ENCODE measurements around the gene PIM3.

Gene PIM3

GRCh38 chr22:50000587-50001387 lies 40.2 kb downstream of the PIM3 start:
- no peak for DNase-seq (ENCODE audit: low spot score)

DNA sequence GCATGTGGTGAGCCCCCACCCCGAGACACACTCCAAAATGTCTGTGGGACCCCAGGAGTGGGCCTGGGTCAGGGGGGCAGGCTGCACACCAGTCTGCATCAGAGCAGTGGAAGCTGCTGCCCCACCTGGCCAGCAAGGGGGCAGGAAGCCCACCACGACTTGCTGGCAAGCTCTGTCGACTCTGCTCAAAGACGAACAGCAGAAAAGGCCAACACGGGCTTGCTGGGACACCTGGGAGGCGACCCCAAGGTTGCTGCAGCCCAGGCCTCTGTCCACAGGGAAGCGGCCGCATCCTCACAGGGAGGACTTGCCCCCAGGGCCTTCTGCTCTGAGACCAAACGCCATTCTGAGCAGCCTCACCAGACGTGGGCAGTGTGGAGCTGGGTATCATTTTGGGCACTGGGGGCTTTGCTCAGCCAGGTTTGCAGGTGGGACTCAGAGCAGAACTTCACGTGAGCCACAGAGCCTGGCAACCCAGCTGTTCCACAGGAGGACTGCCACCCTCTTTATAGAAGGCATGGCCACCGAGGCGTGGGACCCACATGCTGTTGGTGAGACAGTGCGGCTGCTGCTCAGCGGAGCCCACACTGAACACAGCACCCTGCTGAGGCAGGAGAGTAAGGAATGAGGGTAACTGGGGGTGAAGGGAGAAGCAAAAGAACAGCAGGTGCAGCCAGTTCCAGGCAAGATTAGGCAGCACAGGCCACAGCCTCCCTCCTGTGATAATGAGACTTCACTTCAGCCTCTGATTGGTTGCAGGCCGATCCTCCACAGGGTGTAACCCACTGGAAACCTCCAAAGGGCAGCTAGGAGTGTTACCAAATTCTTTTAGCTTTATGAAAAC lies 41.0 kb downstream of the PIM3 start:
- DNase-seq (ENCODE audit: low spot score) = no peak

GRCh38 chr22:50002791-50003190 lies 42.2 kb downstream of the PIM3 start:
- no peak for DNase-seq (ENCODE audit: low spot score)

DNA sequence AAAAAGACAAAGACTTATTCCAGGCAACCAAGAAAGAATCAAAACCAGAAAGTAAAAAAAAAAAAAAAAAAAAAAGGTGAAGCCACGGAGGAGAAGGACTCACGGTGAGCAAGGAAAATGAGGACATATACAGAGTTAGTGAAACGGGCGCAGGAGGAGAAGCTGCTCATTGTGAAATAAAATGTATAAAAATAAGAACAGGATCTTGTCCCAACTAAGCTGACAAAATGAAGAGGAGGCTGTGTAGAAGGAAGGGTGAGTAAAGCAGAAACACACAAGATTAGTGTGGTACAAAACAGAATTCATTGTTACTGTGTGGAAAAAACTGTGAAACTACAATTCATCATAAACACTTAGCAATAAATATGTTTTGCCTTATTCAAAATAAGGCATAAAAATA lies 44.3 kb downstream of the PIM3 start:
- no peak for DNase-seq (ENCODE audit: low spot score)

DNA sequence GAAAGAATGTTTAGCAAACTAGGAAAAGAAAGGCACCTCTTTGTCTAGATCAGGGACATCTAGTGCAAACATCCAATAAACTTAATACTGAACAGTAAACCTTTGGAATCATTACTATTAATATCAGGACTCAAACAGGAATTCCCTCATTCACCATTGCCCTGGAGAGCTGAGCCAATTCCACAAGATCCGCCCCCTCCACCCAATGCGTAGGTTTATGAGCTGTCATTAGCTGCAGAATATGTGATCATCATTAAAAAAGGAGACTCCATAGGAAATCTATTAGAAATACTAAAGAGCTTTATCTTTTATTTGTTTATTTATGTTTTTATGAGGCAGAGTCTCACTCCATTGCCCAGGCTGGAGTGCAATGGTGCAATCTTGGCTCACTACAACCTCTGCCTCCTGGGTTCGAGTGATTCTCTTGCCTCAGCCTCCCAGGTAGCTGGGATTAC lies 46.5 kb downstream of the PIM3 start:
- DNase-seq (ENCODE audit: low spot score) = no peak

DNA sequence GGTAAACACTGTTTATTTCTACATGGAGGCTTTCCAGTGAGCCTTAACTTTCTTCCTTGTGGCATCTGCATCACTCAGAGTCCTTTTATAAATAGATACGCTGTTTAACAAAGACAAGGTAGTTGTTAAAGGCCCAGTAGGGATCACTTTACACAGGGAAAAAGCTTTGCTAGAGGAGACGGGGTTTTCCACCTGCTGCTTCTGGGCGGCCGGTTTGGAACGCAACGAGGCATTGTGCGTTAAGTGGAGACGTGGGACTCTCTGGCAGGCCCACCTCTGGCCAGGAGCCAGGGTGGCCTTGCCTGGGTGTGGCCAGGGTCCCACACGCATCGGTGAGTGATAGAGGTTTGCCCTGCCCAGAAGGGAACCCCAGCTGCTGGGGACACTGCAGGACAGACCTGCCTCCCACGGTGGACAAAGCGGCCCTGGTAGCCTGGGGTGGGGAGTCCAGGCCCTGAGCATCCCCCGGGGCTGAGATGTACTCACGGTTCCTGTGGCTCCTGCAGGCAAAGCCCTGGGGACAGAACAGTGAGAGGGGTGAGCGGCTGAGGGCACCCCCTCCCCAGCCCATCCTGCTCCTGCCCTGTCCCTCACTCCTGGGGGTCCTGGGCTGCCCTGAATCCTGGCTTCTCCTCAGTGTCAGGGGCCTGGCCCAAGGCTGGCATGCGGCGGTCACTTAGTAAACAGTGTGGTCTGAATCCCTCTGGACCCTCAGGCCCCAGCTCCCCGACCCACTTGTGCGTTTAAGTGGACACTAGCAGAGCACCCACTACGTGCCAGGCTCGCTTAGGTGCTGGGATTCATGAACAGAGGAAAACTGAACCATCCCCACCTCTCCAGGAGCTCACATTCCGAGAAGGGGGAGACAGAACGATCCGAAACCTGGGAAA lies 47.8 kb downstream of the PIM3 start:
- DNase-seq (ENCODE audit: low spot score) = no peak

DNA sequence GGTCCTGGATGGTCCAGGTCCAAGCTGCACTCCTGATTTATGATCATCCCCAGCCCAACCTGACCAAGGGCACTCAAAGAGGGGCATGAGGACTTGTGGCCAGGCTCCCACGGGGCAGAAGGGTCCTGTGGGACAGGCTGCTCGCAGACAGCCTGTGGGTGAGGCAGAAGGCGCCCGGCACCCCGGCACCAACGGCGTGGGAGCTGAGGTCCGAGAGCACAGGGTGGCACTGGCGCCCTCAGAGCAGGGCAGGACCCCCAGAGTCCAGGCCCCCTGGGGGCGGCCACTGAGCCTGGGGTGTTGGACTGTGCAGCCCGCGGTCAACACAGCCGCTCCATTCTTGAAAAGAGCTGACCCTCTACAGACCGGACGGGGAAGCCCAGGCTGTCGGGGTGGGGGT lies 48.7 kb downstream of the PIM3 start:
- DNase-seq (ENCODE audit: low spot score) = no peak

- DNase-seq (ENCODE audit: low spot score) = no peak
Observed at GRCh38 chr22:50009765-50010675, 49.4 kb downstream of the PIM3 start.

GRCh38 chr22:50010676-50011446 lies 50.3 kb downstream of the PIM3 start:
- DNase-seq (ENCODE audit: low spot score) = no peak

DNA sequence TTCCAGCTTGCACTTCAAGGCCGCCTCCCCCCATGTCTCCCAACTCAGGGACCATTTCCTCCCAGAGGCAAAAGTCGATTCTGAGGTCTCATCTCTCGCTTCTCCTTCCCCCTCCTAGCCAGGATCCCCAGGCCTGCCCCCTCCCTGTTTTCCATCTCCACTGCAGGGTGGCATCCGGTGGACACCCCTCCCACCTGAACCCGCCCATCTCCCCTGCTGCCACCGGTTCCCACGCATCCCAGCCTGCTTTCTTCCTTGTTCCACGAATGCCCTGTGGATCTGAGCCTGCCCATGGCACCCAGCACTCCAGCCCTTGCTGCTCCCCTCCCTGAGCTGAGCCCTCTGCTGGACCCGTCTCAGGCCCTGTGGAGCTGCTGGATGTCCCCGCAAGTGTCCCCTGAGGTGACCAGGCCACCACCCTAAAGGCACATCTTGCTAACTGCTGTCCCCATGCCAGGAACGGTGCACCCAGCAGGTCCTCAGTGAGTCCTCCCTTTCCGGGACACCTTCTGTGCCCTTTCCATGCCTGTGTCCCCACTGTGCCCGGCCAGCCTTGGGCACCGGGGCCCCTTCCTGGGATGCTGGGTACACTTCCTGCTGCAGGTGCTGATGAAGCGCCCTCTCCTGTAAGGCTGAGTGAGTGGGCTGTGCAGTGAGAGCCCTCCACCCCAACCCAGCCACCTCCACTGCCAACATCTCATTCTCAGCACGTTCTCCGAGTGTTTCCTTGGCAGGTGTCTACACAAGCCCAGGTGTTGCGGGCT lies 51.1 kb downstream of the PIM3 start:
- DNase-seq (ENCODE audit: low spot score) = no peak

DNA sequence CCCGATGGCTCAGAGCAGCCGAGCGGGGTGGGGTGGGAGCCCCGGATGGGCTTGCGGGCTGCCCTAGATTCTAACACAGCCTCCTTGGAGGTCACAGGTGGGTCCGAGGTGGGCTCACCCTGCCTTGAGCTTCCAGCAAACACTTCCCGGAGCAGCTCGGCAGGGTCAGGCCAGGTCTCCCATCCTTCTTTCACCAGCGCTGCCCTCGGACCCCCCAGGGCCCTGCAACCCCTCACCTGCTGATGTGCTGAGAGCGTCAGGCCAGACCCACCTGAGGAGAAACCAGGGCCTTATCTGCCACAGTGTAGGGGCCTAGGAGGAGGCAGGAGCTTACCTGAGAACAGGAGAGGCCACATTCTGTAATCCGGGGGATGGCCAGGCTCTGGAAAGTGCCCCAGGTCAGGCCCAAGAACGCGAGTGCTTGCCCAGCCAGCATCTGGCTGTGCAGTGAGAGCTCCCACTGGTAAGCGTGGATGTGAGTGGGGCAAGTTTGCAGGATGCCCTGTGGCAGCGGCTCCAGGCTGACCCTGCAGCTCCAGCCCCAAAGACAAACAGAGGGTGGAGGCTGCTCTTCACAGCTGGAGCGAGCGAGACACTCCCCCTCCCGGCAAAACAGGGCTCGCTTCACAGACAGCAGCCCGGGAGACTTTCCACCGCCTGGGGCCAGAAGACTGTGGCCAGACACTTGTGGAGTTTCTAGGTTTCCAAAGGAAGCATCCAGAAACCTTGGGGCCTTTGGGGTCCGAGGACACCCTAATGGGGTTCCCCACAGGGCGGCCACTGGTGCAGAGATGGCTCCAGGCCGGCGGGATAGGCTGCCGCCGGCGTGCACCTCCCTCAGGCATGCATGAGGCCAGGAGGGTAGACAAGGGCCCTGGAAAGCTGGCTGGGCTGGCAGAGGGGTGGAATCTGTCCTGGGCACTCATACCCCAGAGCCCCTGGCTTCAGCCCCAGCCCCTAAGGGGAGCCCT lies 51.9 kb downstream of the PIM3 start, which contains the start of gene IL17REL:
IL17REL (minus strand) TSS at position 555 of the 971 bp plus-strand sequence; CDS start at position 436, 119 bp downstream.
- no peak for DNase-seq (ENCODE audit: low spot score)

Data from cerebellar cortex (tissue), 1 donor.